Activated CD8-positive, alpha-beta memory T cell treated with anti-CD3 and anti-CD28 coated beads for 24 hours (primary cell): ENCODE results near the gene ZDHHC6.
"Not testable (repeated sequence)": the region's sequence is repeated elsewhere in the genome, so short reads cannot be mapped to it uniquely, and the experiment has no call there.

Experiments
- DNase-seq: peaks from one replicate; pipeline ENCODE4 v3.0.0-alpha.2; 2020

The ZDHHC6 gene

GRCh38 chr10:112442063-112442462 is 4.7 kb downstream of the ZDHHC6 start:
- DNase-seq: no peak

DNA sequence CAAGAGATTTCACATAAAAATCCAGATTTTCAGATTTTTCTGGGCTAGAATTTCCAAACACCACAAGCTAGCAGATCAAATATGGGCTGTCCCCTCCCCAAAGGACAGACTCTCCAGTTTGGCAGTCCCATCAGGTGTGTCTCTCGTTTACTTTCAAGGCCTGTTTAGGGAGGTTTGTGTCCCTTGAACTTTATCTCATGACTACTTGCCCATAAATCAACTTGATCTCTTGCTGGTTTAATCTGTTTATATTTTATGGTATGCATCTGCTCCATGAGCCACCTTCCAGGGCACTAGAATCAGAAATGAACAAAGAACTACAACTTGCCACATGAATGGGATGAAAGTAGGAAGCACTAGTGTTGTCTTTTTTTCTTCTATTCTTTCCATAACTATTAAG is 5.2 kb downstream of the ZDHHC6 start:
- DNase-seq: no peak

DNA sequence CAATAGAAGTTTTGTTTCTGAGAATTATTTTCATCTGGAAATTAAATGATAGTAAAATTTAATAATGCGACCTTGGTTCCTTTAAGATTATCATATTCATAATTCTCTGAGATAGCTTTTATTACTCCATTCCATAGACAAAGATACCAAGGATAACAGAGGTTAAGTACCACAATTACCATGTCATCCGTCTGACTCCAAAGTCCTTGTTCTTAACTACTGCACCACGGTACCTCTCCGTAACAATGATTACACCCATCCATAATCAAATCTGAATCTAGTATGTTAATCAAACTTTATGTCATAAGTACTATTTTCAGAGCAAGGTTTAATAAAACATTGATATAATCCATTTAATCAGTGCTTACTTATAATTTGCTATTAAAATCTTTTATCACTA is 8.4 kb downstream of the ZDHHC6 start:
- no peak for DNase-seq

GRCh38 chr10:112434988-112435619 is 11.6 kb downstream of the ZDHHC6 start:
- DNase-seq: no peak

DNA sequence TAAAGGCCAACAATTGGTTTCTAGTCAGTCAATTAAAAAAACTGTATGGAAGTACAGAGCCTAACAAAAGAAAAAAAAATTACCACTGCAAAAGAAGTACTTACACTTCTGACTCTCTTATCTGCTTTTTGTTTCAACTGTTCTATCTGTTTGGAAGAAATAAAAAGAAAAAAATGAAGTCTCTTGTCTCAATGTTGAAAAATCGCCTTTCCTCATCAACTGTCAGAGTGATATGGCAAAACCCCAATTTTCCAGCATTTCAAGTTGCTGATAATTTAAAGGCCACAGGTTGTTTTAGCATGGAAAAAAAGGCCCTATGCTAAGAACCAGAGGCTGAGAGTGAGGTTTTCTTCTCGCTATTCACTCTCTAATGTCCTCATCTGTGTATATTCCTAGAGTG is 13.6 kb downstream of the ZDHHC6 start:
- DNase-seq: no peak

DNA sequence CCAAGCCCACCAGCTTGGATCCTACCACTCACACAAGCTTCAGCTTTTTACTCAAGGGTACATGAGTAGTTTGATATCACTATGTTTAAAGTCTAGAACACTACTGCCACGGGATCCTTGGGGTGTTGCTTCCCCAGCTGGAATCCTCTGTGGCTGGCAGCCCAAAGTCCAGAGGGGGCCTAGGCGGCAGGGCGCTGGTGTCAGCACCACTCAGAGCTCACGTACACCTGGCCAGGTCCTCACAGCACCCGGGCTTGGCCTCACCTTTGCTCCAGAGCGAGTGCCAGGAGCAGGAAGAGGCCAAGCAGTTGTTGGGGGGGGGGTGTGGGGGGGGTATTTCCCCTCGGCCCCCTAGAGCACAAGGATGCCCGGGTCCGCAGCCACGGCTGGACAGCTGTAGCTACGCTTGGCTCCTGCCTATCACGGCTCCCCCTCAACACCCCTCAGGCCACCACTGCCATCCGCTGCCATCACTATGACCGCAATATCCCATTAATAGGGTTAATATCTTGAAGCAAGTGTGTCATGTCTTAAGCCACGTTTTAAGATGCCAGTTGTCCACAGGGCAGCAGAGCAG is 17.0 kb downstream of the ZDHHC6 start:
- DNase-seq: no peak

- no peak for DNase-seq
These were observed 17.6 kb downstream of the ZDHHC6 start for GRCh38 chr10:112429147-112429546.

- DNase-seq: no peak
These were observed 20.6 kb downstream of the ZDHHC6 start for GRCh38 chr10:112426111-112426510.

- no peak for DNase-seq
These were observed 22.1 kb downstream of the ZDHHC6 start for GRCh38 chr10:112424651-112425050.

- no peak for DNase-seq
These were observed 25.0 kb downstream of the ZDHHC6 start for GRCh38 chr10:112421731-112422130.

GRCh38 chr10:112412696-112413095 is 34.0 kb downstream of the ZDHHC6 start:
- DNase-seq: no peak

DNA sequence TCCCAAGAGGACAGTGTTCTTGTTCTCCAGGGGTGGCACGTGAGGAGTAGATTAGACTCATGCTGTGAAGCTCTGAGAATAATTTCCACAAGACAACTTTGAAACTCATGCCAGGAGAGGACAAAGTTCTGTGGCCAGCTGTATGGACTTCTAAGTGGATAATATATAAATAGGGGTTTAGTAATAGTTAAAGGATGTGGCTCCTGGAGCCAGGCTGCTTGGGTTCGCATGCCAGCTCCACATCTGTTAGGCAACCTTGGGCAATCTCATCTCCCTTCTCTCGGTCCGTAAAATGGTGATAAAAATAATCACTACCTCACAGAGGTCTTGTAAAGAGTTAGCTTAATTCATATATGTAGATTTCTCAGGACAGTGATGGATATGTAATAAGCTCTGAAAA is 37.0 kb downstream of the ZDHHC6 start:
- DNase-seq: no peak

DNA sequence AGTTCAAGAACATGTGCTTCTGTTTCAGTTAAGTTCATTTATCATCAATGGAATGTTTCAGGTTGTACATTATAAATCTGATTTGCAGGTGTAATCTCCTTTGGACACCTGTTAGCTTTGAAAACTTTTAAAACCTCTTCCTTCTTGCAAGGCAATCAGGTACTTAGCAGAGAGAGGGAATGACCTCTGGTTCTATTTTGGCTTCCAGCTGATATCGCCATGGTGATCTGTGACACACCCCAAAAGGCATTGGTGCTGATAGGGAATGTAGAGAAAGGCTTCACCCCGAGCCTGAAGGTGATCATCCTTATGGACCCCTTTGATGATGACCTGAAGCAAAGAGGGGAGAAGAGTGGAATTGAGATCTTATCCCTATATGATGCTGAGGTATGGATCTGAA is 37.4 kb downstream of the ZDHHC6 start:
- DNase-seq: no peak

GRCh38 chr10:112407696-112408095 is 39.0 kb downstream of the ZDHHC6 start:
- DNase-seq: no peak

DNA sequence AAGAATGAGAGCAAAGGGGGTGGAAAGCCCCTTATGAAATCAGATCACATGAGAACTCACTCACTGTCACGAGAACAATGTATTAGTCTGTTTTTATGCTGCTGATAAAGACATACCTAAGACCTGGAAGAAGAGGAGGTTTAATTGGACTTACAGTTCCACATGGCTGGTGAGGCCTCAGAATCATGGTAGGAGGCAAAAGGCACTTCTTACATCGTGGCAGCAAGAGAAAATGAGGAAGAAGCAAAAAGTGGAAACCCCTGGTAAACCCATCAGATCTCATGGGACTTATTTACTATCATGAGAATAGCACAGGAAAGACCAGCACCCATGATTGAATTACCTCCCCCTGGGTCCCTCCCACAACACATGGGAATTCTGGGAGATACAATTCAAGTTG is 39.9 kb downstream of the ZDHHC6 start:
- DNase-seq: not testable (repeated sequence)

DNA sequence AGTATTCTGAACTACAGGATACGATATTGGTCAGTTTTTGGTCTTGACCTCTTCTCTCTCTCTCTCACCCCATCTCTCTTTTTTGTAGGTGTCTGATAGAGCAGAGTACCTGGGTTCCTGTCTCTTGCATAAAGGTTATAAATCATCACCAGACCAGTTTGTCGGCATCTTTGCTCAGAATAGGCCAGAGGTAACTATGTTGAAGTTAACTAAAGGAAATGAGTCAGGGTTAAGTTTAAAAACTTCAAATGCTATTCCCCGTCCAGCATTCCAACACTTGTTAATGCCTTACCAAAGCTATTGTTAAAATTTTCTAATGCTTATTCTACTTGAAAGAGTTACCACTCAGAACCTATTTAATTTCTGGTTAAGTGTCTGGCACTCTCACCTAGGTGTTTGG is 42.1 kb downstream of the ZDHHC6 start:
- DNase-seq: no peak

GRCh38 chr10:112402917-112403316 is 43.8 kb downstream of the ZDHHC6 start:
- DNase-seq: no peak

- no peak for DNase-seq
These were observed 49.1 kb downstream of the ZDHHC6 start for GRCh38 chr10:112397592-112397991.

- DNase-seq: no peak
These were observed 50.7 kb downstream of the ZDHHC6 start for GRCh38 chr10:112395809-112396530.

GRCh38 chr10:112394475-112394875 is 52.2 kb downstream of the ZDHHC6 start:
- DNase-seq: no peak

- no peak for DNase-seq
These were observed 52.9 kb downstream of the ZDHHC6 start for GRCh38 chr10:112393827-112394226.

GRCh38 chr10:112393341-112393740 is 53.4 kb downstream of the ZDHHC6 start:
- no peak for DNase-seq

DNA sequence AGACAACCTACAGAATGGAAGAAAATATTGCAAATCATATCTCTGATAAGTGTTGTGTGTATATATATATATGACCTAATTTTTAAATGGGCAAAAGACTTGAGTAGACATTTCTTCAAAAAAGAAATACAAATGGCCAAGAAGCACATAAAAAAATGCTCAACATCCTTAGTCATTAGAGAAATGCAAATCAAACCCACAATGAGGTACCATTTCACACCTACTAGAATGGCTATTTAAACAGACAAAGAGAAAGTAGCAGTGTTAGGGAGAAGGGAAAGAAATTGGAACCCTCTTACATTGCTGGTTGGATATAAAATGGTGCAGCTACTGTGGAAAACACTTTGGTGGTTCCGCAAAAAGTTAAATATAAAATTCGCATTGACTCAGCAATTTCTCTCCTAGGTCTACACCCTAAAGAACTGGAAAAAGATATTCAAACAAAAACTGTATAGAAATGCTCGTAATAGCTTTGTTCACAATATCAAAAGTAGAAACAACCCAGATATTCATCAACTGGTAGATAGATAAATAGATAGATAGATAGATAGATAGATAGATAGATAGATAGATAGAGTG is 56.5 kb downstream of the ZDHHC6 start:
- no peak for DNase-seq

GRCh38 chr10:112389271-112389822 is 57.4 kb downstream of the ZDHHC6 start:
- DNase-seq: no peak
